Hepatocyte (in vitro differentiated cells): ENCODE results near the gene LCLAT1.

ENCODE experiments used
- CTCF ChIP-seq: fragments of 200-600 bp; sonication (generic); IDR thresholded peaks from 2 replicates; pipeline ENCODE4 v1.5.1; 2016; ENCODE audit warnings: antibody characterized with exemption, mild to moderate bottlenecking; ENCODE audit not compliant: poor library complexity
- EZH2phosphoT487 ChIP-seq: fragments of 200-600 bp; sonication (generic); IDR thresholded peaks from one replicate; pipeline ENCODE4 v1.6.1; 2018; ENCODE audit warnings: antibody characterized with exemption, mild to moderate bottlenecking, low read depth, moderate library complexity; ENCODE audit not compliant: unreplicated experiment, severe bottlenecking

GRCh38 chr2:30663321-30663720 is 216.3 kb downstream of the LCLAT1 start:
- TF ChIP-seq EZH2phosphoT487 = no peak
- no peak for TF ChIP-seq CTCF
